ENCODE data around the gene KCNN1. TPM values are rescaled to one million over a fixed set of nuclear protein-coding genes. Genes with fewer than 3 reads are reported as not detected.

The KCNN1 gene
- total RNA-seq, 4 donors from 2014 or later: 0.22 to 3.1 TPM; not detected in 2

- no peaks in the 10 kb centered on the region for H3K36me3 ChIP-seq
- TF ChIP-seq, protein P1, sequence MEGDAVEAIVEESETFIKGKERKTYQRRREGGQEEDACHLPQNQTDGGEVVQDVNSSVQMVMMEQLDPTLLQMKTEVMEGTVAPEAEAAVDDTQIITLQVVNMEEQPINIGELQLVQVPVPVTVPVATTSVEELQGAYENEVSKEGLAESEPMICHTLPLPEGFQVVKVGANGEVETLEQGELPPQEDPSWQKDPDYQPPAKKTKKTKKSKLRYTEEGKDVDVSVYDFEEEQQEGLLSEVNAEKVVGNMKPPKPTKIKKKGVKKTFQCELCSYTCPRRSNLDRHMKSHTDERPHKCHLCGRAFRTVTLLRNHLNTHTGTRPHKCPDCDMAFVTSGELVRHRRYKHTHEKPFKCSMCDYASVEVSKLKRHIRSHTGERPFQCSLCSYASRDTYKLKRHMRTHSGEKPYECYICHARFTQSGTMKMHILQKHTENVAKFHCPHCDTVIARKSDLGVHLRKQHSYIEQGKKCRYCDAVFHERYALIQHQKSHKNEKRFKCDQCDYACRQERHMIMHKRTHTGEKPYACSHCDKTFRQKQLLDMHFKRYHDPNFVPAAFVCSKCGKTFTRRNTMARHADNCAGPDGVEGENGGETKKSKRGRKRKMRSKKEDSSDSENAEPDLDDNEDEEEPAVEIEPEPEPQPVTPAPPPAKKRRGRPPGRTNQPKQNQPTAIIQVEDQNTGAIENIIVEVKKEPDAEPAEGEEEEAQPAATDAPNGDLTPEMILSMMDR (IDR thresholded peaks at IDR 0.05): no peak
- TF ChIP-seq POLR2A (IDR thresholded peaks at IDR 0.05): no peak
- H3K27me3 ChIP-seq: peaks cover 29 to 68% (median 40%) of the 10 kb centered on the region in 4 donors
- peak overlapping the region in 2 of 4 donors; percentile 2 to 32 for H3K4me3 ChIP-seq
- 0 to 10% methylated on average over 3 to 7 of the region's 11 CpGs for WGBS, 2 donors
- intact Hi-C loops (cut with DNase I): no loop called here
- peaks cover 45 to 70% (median 45%) of the 10 kb centered on the region in 3 donors for H3K4me1 ChIP-seq
- no peak overlapping the region for H3K27ac ChIP-seq
- no peak for DNase-seq
- H3K9me3 ChIP-seq: no peaks in the 10 kb centered on the region
Observed at GRCh38 chr19:17949956-17950309, 17.0 kb upstream of the KCNN1 start.

DNA sequence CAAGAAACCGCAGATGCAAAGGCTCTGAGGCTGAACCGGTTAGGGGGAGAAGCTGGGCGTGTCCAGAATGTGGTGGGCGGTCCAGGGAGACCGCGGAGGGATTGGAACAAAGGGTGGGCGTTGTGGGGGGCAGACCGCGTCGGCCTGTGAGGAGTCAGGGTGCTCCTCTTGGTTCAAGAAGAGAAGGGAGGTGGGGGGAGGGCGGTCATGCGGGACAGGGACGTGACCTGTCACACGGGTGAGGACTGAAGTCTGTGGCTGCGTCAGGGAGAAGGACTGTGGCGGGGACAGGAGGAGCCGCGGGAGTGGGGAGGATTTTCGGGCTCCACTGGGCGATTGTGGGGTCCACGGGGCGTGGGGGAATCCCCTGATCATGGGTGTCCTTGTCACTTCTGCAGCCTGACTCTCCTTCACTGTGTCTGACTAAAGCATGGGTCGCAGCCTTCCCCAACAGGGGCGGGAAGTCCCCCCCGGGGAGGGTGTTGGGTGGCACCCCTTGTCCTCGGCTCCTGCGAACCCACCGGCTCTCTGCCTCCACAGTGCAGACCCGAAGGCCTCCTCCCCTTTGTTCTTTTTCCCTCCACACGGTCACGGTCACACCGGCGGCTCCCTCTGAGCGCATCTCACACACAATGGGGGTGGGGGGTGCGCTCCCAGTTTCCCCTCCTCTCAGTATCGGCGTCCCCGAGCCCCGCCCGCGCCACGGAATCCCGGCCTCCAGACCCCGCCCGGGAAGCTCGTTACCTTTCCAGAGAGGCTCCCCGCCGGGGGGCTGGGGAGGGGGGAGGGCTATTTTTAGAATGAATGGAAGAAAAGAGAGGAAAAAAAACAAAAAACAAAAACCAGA, 16.4 kb upstream of the KCNN1 start:
- intact Hi-C loops (cut with DNase I): no loop called here
- H3K27ac ChIP-seq: no peak overlapping the region
- no peak for TF ChIP-seq POLR2A (IDR thresholded peaks at IDR 0.05)
- TF ChIP-seq, protein P1 (IDR thresholded peaks at IDR 0.05): no peak
- peaks cover 29 to 74% (median 40%) of the 10 kb centered on the region in 4 donors for H3K27me3 ChIP-seq
- peaks cover 45 to 67% (median 45%) of the 10 kb centered on the region in 3 donors for H3K4me1 ChIP-seq
- no peak for DNase-seq
- H3K9me3 ChIP-seq: no peaks in the 10 kb centered on the region
- WGBS, 2 donors: 0 to 2% methylated on average over 21 to 31 of the region's 48 CpGs
- no peaks in the 10 kb centered on the region for H3K36me3 ChIP-seq
- H3K4me3 ChIP-seq: peak overlapping the region in 2 of 4 donors; percentile 2 to 32

GRCh38 chr19:17951157-17951989, 15.5 kb upstream of the KCNN1 start:
- peaks cover 45 to 63% (median 45%) of the 10 kb centered on the region in 3 donors for H3K4me1 ChIP-seq
- no peaks in the 10 kb centered on the region for H3K36me3 ChIP-seq
- no peaks in the 10 kb centered on the region for H3K9me3 ChIP-seq
- H3K27me3 ChIP-seq: peaks cover 29 to 83% (median 42%) of the 10 kb centered on the region in 4 donors
- H3K27ac ChIP-seq: no peak overlapping the region
- intact Hi-C loops (cut with DNase I): no loop called here
- no peak for TF ChIP-seq POLR2A (IDR thresholded peaks at IDR 0.05)
- TF ChIP-seq, protein P1 (IDR thresholded peaks at IDR 0.05): no peak
- peak overlapping the region in 1 of 4 donors; percentile 39 for H3K4me3 ChIP-seq
- whole genome bisulfite sequencing, 2 donors: 2 to 3% methylated on average over 16 to 17 of the region's 33 CpGs
- no peak for DNase-seq

- peaks cover 41 to 54% (median 45%) of the 10 kb centered on the region in 3 donors for H3K4me1 ChIP-seq
- DNase-seq: no peak
- intact Hi-C loops (cut with DNase I): no loop called here
- peak overlapping the region in 1 of 4 donors; percentile 39 for H3K4me3 ChIP-seq
- no peaks in the 10 kb centered on the region for H3K9me3 ChIP-seq
- H3K27ac ChIP-seq: no peak overlapping the region
- 0 to 4% methylated on average over 7 to 8 of the region's 68 CpGs for WGBS, 2 donors
- H3K27me3 ChIP-seq: peaks cover 29 to 92% (median 42%) of the 10 kb centered on the region in 4 donors
- TF ChIP-seq, protein P1 (IDR thresholded peaks at IDR 0.05): no peak
- no peak for TF ChIP-seq POLR2A (IDR thresholded peaks at IDR 0.05)
- no peaks in the 10 kb centered on the region for H3K36me3 ChIP-seq
Observed at GRCh38 chr19:17951990-17952976, 14.6 kb upstream of the KCNN1 start.

All from esophagus squamous epithelium (tissue), 5 donors.